Gastroesophageal sphincter (tissue), 3 donors: Measurements from ENCODE around the gene TNFRSF13B.

Experiments
- POLR2A ChIP-seq, 2 donors: fragments of 450-650 bp; IDR thresholded peaks; one replicate each; pipeline ENCODE4 v1.6.1; 2017; ENCODE audit warnings: antibody characterized with exemption in 2 of 2, mild to moderate bottlenecking in 2 of 2, moderate library complexity in 1 of 2
- TF ChIP-seq, protein P1 (sequence below), 4 experiments: fragments of 200-600 bp in 2 of 4; fragments of 450-650 bp in 2 of 4; sonication (generic) in 1 of 4; IDR thresholded peaks; one replicate each; pipeline ENCODE4 v1.5.1; 2017 to 2019; ENCODE audit warnings: antibody characterized with exemption in 4 of 4, mild to moderate bottlenecking in 2 of 4, moderate library complexity in 2 of 4

DNA sequence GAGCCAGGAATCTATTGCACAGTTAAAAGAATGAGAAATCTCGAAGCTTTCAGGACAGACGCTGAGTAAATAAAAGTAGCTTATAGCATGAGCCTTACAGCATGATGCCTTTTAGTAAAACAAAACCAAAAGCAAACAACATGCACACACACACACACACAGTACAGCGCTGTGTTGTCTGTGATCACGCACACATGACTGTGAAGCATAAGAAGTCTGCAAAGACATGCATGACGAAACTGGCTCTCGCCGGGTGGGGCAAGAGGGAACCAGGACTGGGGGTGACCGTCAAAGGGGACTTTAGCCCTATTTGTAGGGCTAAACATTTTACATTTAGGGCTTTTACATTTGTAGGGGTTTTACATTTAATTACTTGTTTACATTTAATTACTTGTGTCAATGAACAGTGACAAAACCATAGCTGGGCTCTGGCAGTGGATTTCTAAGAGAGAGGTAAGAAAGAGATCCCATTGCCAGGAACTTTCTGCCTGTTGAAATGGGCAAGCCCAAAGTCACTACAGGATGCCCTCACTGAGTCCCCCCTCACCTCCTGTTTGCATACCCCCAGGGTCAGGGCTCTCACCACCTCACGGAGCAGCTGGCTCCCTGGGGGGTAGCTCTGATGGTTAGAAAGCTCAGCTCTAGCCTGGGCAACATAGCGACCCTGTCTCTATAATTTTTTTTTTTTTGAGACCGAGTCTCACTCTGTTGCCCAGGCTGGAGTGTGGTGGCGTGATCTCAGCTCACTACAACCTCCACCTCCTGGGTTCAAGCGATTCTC is 2.0 kb upstream of the TNFRSF13B start:
- TF ChIP-seq POLR2A (IDR thresholded peaks at IDR 0.05), result no peak
- TF ChIP-seq, protein P1, sequence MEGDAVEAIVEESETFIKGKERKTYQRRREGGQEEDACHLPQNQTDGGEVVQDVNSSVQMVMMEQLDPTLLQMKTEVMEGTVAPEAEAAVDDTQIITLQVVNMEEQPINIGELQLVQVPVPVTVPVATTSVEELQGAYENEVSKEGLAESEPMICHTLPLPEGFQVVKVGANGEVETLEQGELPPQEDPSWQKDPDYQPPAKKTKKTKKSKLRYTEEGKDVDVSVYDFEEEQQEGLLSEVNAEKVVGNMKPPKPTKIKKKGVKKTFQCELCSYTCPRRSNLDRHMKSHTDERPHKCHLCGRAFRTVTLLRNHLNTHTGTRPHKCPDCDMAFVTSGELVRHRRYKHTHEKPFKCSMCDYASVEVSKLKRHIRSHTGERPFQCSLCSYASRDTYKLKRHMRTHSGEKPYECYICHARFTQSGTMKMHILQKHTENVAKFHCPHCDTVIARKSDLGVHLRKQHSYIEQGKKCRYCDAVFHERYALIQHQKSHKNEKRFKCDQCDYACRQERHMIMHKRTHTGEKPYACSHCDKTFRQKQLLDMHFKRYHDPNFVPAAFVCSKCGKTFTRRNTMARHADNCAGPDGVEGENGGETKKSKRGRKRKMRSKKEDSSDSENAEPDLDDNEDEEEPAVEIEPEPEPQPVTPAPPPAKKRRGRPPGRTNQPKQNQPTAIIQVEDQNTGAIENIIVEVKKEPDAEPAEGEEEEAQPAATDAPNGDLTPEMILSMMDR (IDR thresholded peaks at IDR 0.05), result no peak
